ENCODE results near the gene TMEM37. TPM values are rescaled to one million over a fixed set of nuclear protein-coding genes. Genes with fewer than 3 reads are reported as not detected.

The TMEM37 gene
- polyA plus RNA-seq, 1 donor from 2014 or later, result not detected

DNA sequence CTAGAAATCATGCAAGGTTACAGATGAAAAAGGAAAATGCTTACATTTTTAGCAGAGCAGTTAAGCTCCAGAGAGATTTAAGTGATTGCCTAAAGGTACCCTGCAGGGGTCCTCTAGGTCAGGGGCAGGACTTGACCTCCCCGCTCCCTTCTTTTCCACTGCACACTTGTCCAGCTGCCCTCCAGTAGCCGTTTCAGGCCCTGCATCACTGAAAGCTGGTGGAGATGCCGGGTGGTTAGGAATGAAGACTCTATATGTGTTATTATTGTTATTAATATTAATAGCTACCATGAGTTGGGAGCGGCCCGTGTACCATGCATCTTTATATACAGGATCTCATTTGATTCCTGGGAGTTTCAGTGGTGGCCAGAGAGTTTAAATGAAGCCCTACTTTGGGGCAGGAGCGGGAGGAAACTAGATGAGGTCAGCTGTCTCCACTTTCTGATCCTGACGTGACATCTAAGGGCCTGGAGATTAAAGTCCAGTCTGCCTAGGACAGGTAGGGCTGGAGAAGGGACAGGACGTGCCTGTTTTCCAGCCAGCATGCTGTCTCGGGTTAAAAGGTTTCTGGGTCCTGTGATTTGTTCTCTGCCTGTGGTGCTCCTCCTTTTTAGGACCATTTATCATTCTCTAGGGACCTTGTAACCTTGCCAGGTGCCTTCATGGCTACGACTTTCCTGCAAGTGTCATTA, 2.1 kb downstream of the TMEM37 start:
- Histone ChIP-seq H3K4me2 (ENCODE audit: low read length) (no peak overlapping the region), H3K79me2 (replicated peaks; ENCODE audit: insufficient read depth, low read length) (no peaks in the 10 kb centered on the region), H3K4me3 (ENCODE audit: low read length) (no peak overlapping the region), H3K36me3 (ENCODE audit: insufficient read depth, low read length) (no peaks in the 10 kb centered on the region), H3F3A (ENCODE audit: insufficient read depth, low read length, poor library complexity, severe bottlenecking) (no peaks in the 10 kb centered on the region), H3K9me3 (ENCODE audit: low read length) (no peaks in the 10 kb centered on the region), H4K20me1 (ENCODE audit: insufficient read depth) (no peaks in the 10 kb centered on the region), H3K9ac (ENCODE audit: low read length) (no peak overlapping the region), H3K27ac (ENCODE audit: low read length) (no peak overlapping the region), H2AFZ (ENCODE audit: low read depth, low read length) (no peak overlapping the region), H3K27me3 (ENCODE audit: insufficient read depth, low read depth, low read length) (peaks cover 34% of the 10 kb centered on the region), H3K9me2 (ENCODE audit: insufficient read depth, low read length) (no peaks in the 10 kb centered on the region)
- TF ChIP-seq CTCF (IDR thresholded peaks at IDR 0.05; ENCODE audit: poor library complexity, severe bottlenecking), result no peak
- no peak for TF ChIP-seq RAD21 (conservative IDR thresholded peaks at IDR 0.05)
- no peak for TF ChIP-seq SMC3 (conservative IDR thresholded peaks at IDR 0.05; ENCODE audit: poor library complexity)
- TF ChIP-seq EP300 (conservative IDR thresholded peaks at IDR 0.05; ENCODE audit: poor library complexity, severe bottlenecking), result no peak
- no peak for TF ChIP-seq MXI1 (conservative IDR thresholded peaks at IDR 0.05; ENCODE audit: poor library complexity, severe bottlenecking)
- TF ChIP-seq TAF1 (IDR thresholded peaks at IDR 0.05; ENCODE audit: low read depth), result no peak
- TF ChIP-seq REST (IDR thresholded peaks at IDR 0.05; ENCODE audit: borderline replicate concordance), result no peak
- no peak for TF ChIP-seq POLR2AphosphoS5 (IDR thresholded peaks at IDR 0.05)
- no peak for TF ChIP-seq EZH2 (IDR thresholded peaks at IDR 0.05; ENCODE audit: borderline replicate concordance, insufficient read depth, low read length, poor library complexity, severe bottlenecking)

DNA sequence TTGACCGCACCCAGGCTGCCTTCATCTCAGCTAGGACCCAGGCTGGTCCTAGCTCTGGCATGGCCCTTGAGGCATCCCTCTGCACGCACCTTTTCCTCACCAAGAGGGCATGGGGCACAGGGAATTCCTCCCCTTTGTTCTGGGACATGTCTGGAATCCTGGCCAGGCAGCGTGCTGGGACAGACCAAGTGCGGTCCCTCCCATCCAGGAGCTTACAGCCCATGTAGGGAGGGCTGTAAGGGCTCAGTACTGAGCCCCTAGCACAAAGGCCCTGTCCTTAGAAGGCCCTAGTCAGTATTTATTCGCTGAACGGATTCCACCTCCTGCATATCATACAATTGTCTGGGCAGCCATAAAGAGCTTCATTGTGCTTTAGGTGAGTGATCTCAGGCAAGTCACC, 3.0 kb downstream of the TMEM37 start:
- no peak overlapping the region for H2AFZ ChIP-seq (ENCODE audit: low read depth, low read length)
- H3K9ac ChIP-seq (ENCODE audit: low read length), result no peak overlapping the region
- no peaks in the 10 kb centered on the region for H4K20me1 ChIP-seq (ENCODE audit: insufficient read depth)
- no peak overlapping the region for H3K4me2 ChIP-seq (ENCODE audit: low read length)
- H3K9me3 ChIP-seq (ENCODE audit: low read length), result no peaks in the 10 kb centered on the region
- H3K79me2 ChIP-seq (replicated peaks; ENCODE audit: insufficient read depth, low read length), result no peaks in the 10 kb centered on the region
- no peaks in the 10 kb centered on the region for H3K36me3 ChIP-seq (ENCODE audit: insufficient read depth, low read length)
- peaks cover 31% of the 10 kb centered on the region for H3K27me3 ChIP-seq (ENCODE audit: insufficient read depth, low read depth, low read length)
- H3K4me3 ChIP-seq (ENCODE audit: low read length), result no peak overlapping the region
- no peak overlapping the region for H3K27ac ChIP-seq (ENCODE audit: low read length)
- no peaks in the 10 kb centered on the region for H3F3A ChIP-seq (ENCODE audit: insufficient read depth, low read length, poor library complexity, severe bottlenecking)
- H3K9me2 ChIP-seq (ENCODE audit: insufficient read depth, low read length), result no peaks in the 10 kb centered on the region
- TF ChIP-seq POLR2AphosphoS5 (IDR thresholded peaks at IDR 0.05) (no peak), RAD21 (conservative IDR thresholded peaks at IDR 0.05) (no peak), SMC3 (conservative IDR thresholded peaks at IDR 0.05; ENCODE audit: poor library complexity) (no peak), EP300 (conservative IDR thresholded peaks at IDR 0.05; ENCODE audit: poor library complexity, severe bottlenecking) (no peak), MXI1 (conservative IDR thresholded peaks at IDR 0.05; ENCODE audit: poor library complexity, severe bottlenecking) (no peak), CTCF (IDR thresholded peaks at IDR 0.05; ENCODE audit: poor library complexity, severe bottlenecking) (no peak), REST (IDR thresholded peaks at IDR 0.05; ENCODE audit: borderline replicate concordance) (no peak), TAF1 (IDR thresholded peaks at IDR 0.05; ENCODE audit: low read depth) (no peak), EZH2 (IDR thresholded peaks at IDR 0.05; ENCODE audit: borderline replicate concordance, insufficient read depth, low read length, poor library complexity, severe bottlenecking) (no peak)

Data from neural cell (in vitro differentiated cells).